Measurements from ENCODE around the gene NIN. TPM values are rescaled to one million over a fixed set of nuclear protein-coding genes. Genes with fewer than 3 reads are reported as not detected.
"Not testable (repeated sequence)": the region's sequence is repeated elsewhere in the genome, so short reads cannot be mapped to it uniquely, and the experiment has no call there.

NIN gene
- total and polyA plus RNA-seq, 11 donors: 11.7 to 48.3 (median 25.0) TPM

GRCh38 chr14:50822501-50823042, 8.4 kb downstream of the NIN start:
- peak overlapping the region in 1 of 12 donors; percentile 90 for H3K27ac ChIP-seq
- H3K27me3 ChIP-seq: no peaks in the 10 kb centered on the region
- no peak for DNase-seq
- intact Hi-C loops (cut with DNase I): no loop called here
- peaks cover 0 to 62% (median 21%) of the 10 kb centered on the region in 12 donors for H3K4me1 ChIP-seq
- H3K9me3 ChIP-seq: no peaks in the 10 kb centered on the region
- WGBS, 4 donors: 83 to 90% (median 86%) methylated on average over 11 of the region's 11 CpGs
- TF ChIP-seq CTCF (IDR thresholded peaks at IDR 0.05) (no peak), POLR2A (IDR thresholded peaks at IDR 0.05) (no peak)
- peak in 3 of 4 donors; percentile 16 to 25 (median 17) for ATAC-seq
- no peak overlapping the region for H3K4me3 ChIP-seq
- H3K36me3 ChIP-seq: peaks cover 0 to 13% (median 0%) of the 10 kb centered on the region in 9 donors

GRCh38 chr14:50821510-50822464, 9.2 kb downstream of the NIN start:
- 70 to 86% (median 75%) methylated on average over 9 to 13 of the region's 13 CpGs for WGBS, 4 donors
- H3K4me3 ChIP-seq: no peak overlapping the region
- H3K36me3 ChIP-seq: peaks cover 0 to 13% (median 0%) of the 10 kb centered on the region in 9 donors
- no peaks in the 10 kb centered on the region for H3K27me3 ChIP-seq
- TF ChIP-seq CTCF (IDR thresholded peaks at IDR 0.05): no peak
- peaks cover 1 to 65% (median 23%) of the 10 kb centered on the region in 12 donors for H3K4me1 ChIP-seq
- peak overlapping the region in 1 of 12 donors; percentile 90 for H3K27ac ChIP-seq
- intact Hi-C loops (cut with DNase I): no loop called here
- ATAC-seq (peak in 3 of 4 donors; percentile 30 to 79 (median 70)), DNase-seq (peak in 3 of 5 donors; percentile 34 to 66 (median 37))
- H3K9me3 ChIP-seq: no peaks in the 10 kb centered on the region

GRCh38 chr14:50820786-50821509, 10.0 kb downstream of the NIN start:
- peaks cover 3 to 71% (median 31%) of the 10 kb centered on the region in 12 donors for H3K4me1 ChIP-seq
- intact Hi-C loops (cut with DNase I): no loop called here
- WGBS, 4 donors: 91 to 93% (median 92%) methylated on average over 3 of the region's 3 CpGs

GRCh38 chr14:50819303-50819702, 11.7 kb downstream of the NIN start:
- H3K27ac ChIP-seq; ATAC-seq; intact Hi-C loops (cut with DNase I); H3K4me3 ChIP-seq; H3K27me3 ChIP-seq; H3K9me3 ChIP-seq; DNase-seq: not testable (repeated sequence)
- peaks cover 0 to 13% (median 0%) of the 10 kb centered on the region in 9 donors for H3K36me3 ChIP-seq
- WGBS, 4 donors: 89 to 93% (median 92%) methylated on average over 6 of the region's 6 CpGs
- H3K4me1 ChIP-seq: peaks cover 3 to 66% (median 30%) of the 10 kb centered on the region in 12 donors

More at GRCh38 chr14:50820786-50821509, 10.0 kb downstream of the NIN start:
- no peaks in the 10 kb centered on the region for H3K9me3 ChIP-seq
- TF ChIP-seq CTCF (IDR thresholded peaks at IDR 0.05) (no peak), POLR2A (IDR thresholded peaks at IDR 0.05) (no peak)
- DNase-seq: no peak
- peaks cover 0 to 13% (median 0%) of the 10 kb centered on the region in 9 donors for H3K36me3 ChIP-seq
- H3K27me3 ChIP-seq: no peaks in the 10 kb centered on the region
- no peak for ATAC-seq
- H3K27ac ChIP-seq: peak overlapping the region in 1 of 12 donors; percentile 90
- no peak overlapping the region for H3K4me3 ChIP-seq
